HepG2 (cell line): Measurements from ENCODE around the gene P2RX1. TPM values are rescaled to one million over a fixed set of nuclear protein-coding genes. Genes with fewer than 3 reads are reported as not detected.

Source experiments
- ATAC-seq: fragments of 200-7000 bp; cut with Tn5 transposase; 3 replicates; pipeline ENCODE4 v1.9.1; 2020; ENCODE audit warnings: mild to moderate bottlenecking, moderate library complexity
- BruUV-seq: library from RNA; stranded (reverse); fragments of 400-500 nt; replicated peaks from 2 replicates; lab custom pipeline; 2021; lab: Mats Ljungman, UMichigan
- CTCF ChIA-PET: fragments of 300-600 bp; formaldehyde crosslinking; extraction: SDS; loops from one replicate; lab custom pipeline; 2021; ENCODE audit warnings: low total read pairs, inconsistent platforms, low intra/inter-chr PET ratio; lab: Yijun Ruan, JAX
- POLR2A ChIA-PET: fragments of 350-600 bp; sonication (Branson Sonifier 250); formaldehyde crosslinking; loops from one replicate; lab custom pipeline; 2020; ENCODE audit warnings: antibody characterized with exemption, inconsistent platforms; lab: Yijun Ruan, JAX
- DNase-seq: peaks from one replicate; pipeline ENCODE4 v3.0.0-alpha.2; 2015; ENCODE audit warnings: low spot score
- FAIRE-seq: peaks from 3 replicates; lab custom pipeline; 2011; peaks lifted over from hg19 to GRCh38; lab: Jason Lieb, UNC
- H2AFZ ChIP-seq: one replicate; pipeline ENCODE4 v1.6.1; 2011; ENCODE audit warnings: low read length, inconsistent platforms
- H3K27ac ChIP-seq: fragments of 300-600 bp; 3 replicates; pipeline ENCODE4 v1.8.0; 2011; ENCODE audit warnings: mixed run types, mild to moderate bottlenecking, mixed read lengths, low read length, inconsistent platforms; ENCODE audit not compliant: insufficient read depth; ENCODE audit errors: extremely low read length
- H3K27me3 ChIP-seq, 2 experiments: fragments of 200-600 bp in 1 of 2; 2 replicates in 1 of 2; 3 replicates in 1 of 2; pipeline versions ENCODE4 v1.6.0 to v1.8.0; 2011; ENCODE audit warnings: low read length in 2 of 2, mild to moderate bottlenecking in 2 of 2, moderate library complexity in 2 of 2, inconsistent platforms in 1 of 2; ENCODE audit not compliant: insufficient read depth in 2 of 2, control insufficient read depth in 1 of 2
- H3K36me3 ChIP-seq, 2 experiments: fragments of 200-600 bp in 1 of 2; replicated peaks in 1 of 2; 2 replicates in 1 of 2; 3 replicates in 1 of 2; pipeline versions ENCODE4 v1.5.1 to v1.8.0; 2011; ENCODE audit warnings: low read length in 2 of 2, inconsistent platforms in 1 of 2; ENCODE audit not compliant: insufficient read depth in 2 of 2, control insufficient read depth in 1 of 2
- H3K4me1 ChIP-seq: 2 replicates; pipeline ENCODE4 v1.5.1; 2012; ENCODE audit warnings: low read length, inconsistent platforms; ENCODE audit not compliant: insufficient read depth
- H3K4me2 ChIP-seq: 2 replicates; pipeline ENCODE4 v1.6.0; 2011; ENCODE audit warnings: low read depth, low read length, inconsistent platforms
- H3K4me3 ChIP-seq, 3 experiments: fragments of 200-600 bp in 1 of 3; sonication (generic), shearing (Covaris generic) in 1 of 3; replicated peaks in 1 of 3; 2 replicates each; pipeline ENCODE4 v1.5.1; 2011 to 2016; ENCODE audit warnings: low read length in 3 of 3, inconsistent platforms in 2 of 3, low read depth in 2 of 3, mild to moderate bottlenecking in 2 of 3, control low read depth in 1 of 3, mixed read lengths in 1 of 3; ENCODE audit not compliant: insufficient read depth in 1 of 3
- H3K79me2 ChIP-seq: one replicate; pipeline ENCODE4 v1.6.1; 2011; ENCODE audit warnings: low read length, inconsistent platforms; ENCODE audit not compliant: insufficient read depth
- H3K9ac ChIP-seq: 2 replicates; pipeline ENCODE4 v1.6.0; 2011; ENCODE audit warnings: mild to moderate bottlenecking, low read depth, low read length, inconsistent platforms; ENCODE audit not compliant: insufficient read depth
- H3K9me3 ChIP-seq: 2 replicates; pipeline ENCODE4 v1.5.1; 2012; ENCODE audit warnings: mild to moderate bottlenecking, low read length
- H4K20me1 ChIP-seq: 2 replicates; pipeline ENCODE4 v1.6.0; 2011; ENCODE audit warnings: inconsistent platforms, mild to moderate bottlenecking, low read length, moderate library complexity; ENCODE audit not compliant: insufficient read depth
- CREBL2 ChIP-seq: sonication (generic); formaldehyde crosslinking; IDR thresholded peaks from 2 replicates; pipeline ENCODE4 v1.8.1; 2023; ENCODE audit warnings: missing genetic modification reagents, mild to moderate bottlenecking, borderline replicate concordance
- HMGXB3 ChIP-seq: sonication (generic); formaldehyde crosslinking; IDR thresholded peaks from 2 replicates; pipeline ENCODE4 v1.4.0; 2020; ENCODE audit warnings: missing genetic modification reagents, borderline replicate concordance
- KMT2B ChIP-seq: IDR thresholded peaks from 2 replicates; pipeline ENCODE4 v1.6.1; 2016; ENCODE audit warnings: missing genetic modification reagents, missing compliant biosample characterization
- MYPOP ChIP-seq: sonication (generic); formaldehyde crosslinking; IDR thresholded peaks from 2 replicates; pipeline ENCODE4 v1.8.1; 2023; ENCODE audit warnings: mild to moderate bottlenecking, moderate library complexity, missing genetic modification reagents
- ZFP36L1 ChIP-seq: sonication (generic); formaldehyde crosslinking; IDR thresholded peaks from 2 replicates; pipeline ENCODE4 v1.8.0; 2022; ENCODE audit warnings: mild to moderate bottlenecking, missing genetic modification reagents, moderate library complexity
- ZNF501 ChIP-seq: sonication (generic); formaldehyde crosslinking; IDR thresholded peaks from 2 replicates; pipeline ENCODE4 v1.5.1; 2020; ENCODE audit warnings: mild to moderate bottlenecking, moderate library complexity, missing genetic modification reagents
- WGBS: methylation state at CpG from one replicate; pipeline ENCODE4 v1.1.6; 2017; ENCODE audit warnings: low lambda C conversion rate; 5-methylcytosine and 5-hydroxymethylcytosine counted together
- in situ Hi-C: cut with HindIII; loops from 2 replicates; pipeline ENCODE4 v1.10.0; 2017; ENCODE audit warnings: low pct_unique_long_range_greater_than_20kb; ENCODE audit not compliant: extremely low pct_ligation_motif_present
- intact Hi-C: fragments of 100-400 bp; cut with micrococcal nuclease; formaldehyde crosslinking; loops from one replicate; pipeline ENCODE4 v1.10.0; 2022; ENCODE audit not compliant: unreplicated experiment
- polyA plus RNA-seq, 8 experiments: library from polyadenylated mRNA; depleted of rRNA in 3 of 8; stranded (reverse) in 7 of 8; unstranded in 1 of 8; fragments of >200 nt; fragmentation: Illumina TruSeq in 4 of 8; extraction: Trizol in 4 of 8; gene quantifications; 2 replicates each; pipeline versions ENCODE4 v1.2.1 to v1.2.3, GENCODE V29; 2011 to 2016; ENCODE audit warnings: low read depth in 4 of 8, missing spikeins in 1 of 8, mixed read lengths in 1 of 8; ENCODE audit not compliant: insufficient read depth in 1 of 8
- total RNA-seq, 5 experiments: library from RNA; depleted of rRNA; stranded (reverse); fragments of >200 nt; fragmentation: Illumina TruSeq; extraction: Trizol; gene quantifications; 2 replicates each; pipeline ENCODE4 v1.2.3, GENCODE V29; 2016; ENCODE audit warnings: low read depth in 1 of 5
- TF ChIP-seq, protein P1 (sequence below): IDR thresholded peaks from 2 replicates; pipeline ENCODE4 v1.6.1; 2016
- TF ChIP-seq, protein P2 (sequence below): sonication (generic); formaldehyde crosslinking; IDR thresholded peaks from 2 replicates; pipeline ENCODE4 v1.4.0; 2020; ENCODE audit warnings: missing genetic modification reagents; ENCODE audit errors: not compliant biosample characterization

Gene P2RX1
- total and polyA plus RNA-seq, 2 of the 13 experiments (the other 11 are each of a cell fraction or from before 2014, with no cell fraction given): 0.04 to 0.50 TPM

DNA sequence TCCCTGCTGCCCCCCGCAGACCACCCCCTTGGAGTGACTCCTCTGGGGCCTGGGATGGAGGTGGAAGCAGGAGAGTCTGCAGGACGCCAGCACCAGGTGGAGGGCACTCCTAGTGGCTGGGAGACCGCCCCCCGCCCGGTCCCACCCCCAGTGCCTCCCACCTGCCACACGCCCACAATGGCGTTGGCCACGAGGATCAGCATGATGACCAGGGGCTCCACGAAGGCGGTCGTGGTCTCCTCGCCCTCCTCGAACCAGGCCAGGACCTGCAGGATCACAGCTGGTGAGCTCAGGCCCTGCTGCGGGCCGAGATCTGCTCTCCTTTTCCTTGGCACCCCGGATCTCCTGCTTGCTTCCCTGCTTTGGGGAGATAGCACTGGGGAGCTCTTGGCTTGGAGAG lies 35.2 kb upstream of the P2RX1 start:
- in situ Hi-C loops (no loop called here), intact Hi-C loops (no loop called here)
- ATAC-seq: no peak
- no peak for DNase-seq
- POLR2A ChIA-PET: no interaction called here
- TF ChIP-seq MYPOP (CRISPR knock-in tag): no peak
- Histone ChIP-seq H3K9me3 (no peaks in the 10 kb centered on the region), H2AFZ (no peak overlapping the region), H4K20me1 (no peaks in the 10 kb centered on the region), H3K4me2 (no peak overlapping the region), H3K27me3 (peaks cover 1 to 19% of the 10 kb centered on the region in 2 experiments; a peak in 3 of 5 replicates), H3K9ac (no peak overlapping the region), H3K79me2 (no peaks in the 10 kb centered on the region), H3K4me3 (no peak overlapping the region), H3K27ac (no peak overlapping the region), H3K4me1 (no peaks in the 10 kb centered on the region), H3K36me3 (no peaks in the 10 kb centered on the region)
- BruUV-seq: no TSS peak
- CTCF ChIA-PET: no interaction called here
- 3% methylated on average over 8 of the region's 16 CpGs for WGBS
- no peak for FAIRE-seq

DNA sequence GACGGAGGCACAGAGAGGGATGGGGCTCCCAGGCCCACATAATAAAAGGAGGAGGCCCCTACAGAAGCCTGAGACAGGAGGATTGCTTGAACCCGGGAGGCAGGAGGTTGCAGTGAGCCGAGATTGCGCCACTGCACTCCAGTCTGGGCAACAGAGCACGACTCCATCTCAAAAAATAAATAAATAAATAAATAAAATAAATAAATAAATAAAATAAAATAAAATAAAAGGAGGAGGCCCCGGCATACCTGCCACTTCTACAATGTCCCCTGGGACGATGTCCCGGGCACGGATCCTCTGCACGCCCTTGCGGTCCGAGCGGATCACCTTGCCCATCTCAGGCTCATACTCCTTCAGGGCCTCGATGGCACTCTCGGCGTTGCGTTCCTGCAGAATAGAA lies 34.7 kb upstream of the P2RX1 start:
- Histone ChIP-seq H2AFZ (no peak overlapping the region), H3K79me2 (no peaks in the 10 kb centered on the region), H3K4me1 (no peaks in the 10 kb centered on the region), H3K36me3 (no peaks in the 10 kb centered on the region), H3K27me3 (peaks cover 1 to 15% of the 10 kb centered on the region in 2 experiments; a peak in 3 of 5 replicates), H3K4me3 (no peak overlapping the region), H3K9ac (no peak overlapping the region), H4K20me1 (no peaks in the 10 kb centered on the region), H3K4me2 (no peak overlapping the region), H3K27ac (no peak overlapping the region), H3K9me3 (no peaks in the 10 kb centered on the region)
- intact Hi-C loops: no loop called here
- 62% methylated on average over 13 of the region's 17 CpGs for WGBS
- no peak for FAIRE-seq
- in situ Hi-C loops: no loop called here
- DNase-seq: no peak
- BruUV-seq: no TSS peak
- ChIA-PET POLR2A (no interaction called here), CTCF (no interaction called here)
- no peak for ATAC-seq
- no peak for TF ChIP-seq HMGXB3 (CRISPR knock-in tag)
- no peak for TF ChIP-seq CREBL2 (CRISPR knock-in tag)
- no peak for TF ChIP-seq ZNF501 (CRISPR knock-in tag)
- no peak for TF ChIP-seq KMT2B
- TF ChIP-seq ZFP36L1 (CRISPR knock-in tag): no peak
- TF ChIP-seq, protein P1, sequence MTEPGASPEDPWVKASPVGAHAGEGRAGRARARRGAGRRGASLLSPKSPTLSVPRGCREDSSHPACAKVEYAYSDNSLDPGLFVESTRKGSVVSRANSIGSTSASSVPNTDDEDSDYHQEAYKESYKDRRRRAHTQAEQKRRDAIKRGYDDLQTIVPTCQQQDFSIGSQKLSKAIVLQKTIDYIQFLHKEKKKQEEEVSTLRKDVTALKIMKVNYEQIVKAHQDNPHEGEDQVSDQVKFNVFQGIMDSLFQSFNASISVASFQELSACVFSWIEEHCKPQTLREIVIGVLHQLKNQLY: no peak
- TF ChIP-seq, protein P2, sequence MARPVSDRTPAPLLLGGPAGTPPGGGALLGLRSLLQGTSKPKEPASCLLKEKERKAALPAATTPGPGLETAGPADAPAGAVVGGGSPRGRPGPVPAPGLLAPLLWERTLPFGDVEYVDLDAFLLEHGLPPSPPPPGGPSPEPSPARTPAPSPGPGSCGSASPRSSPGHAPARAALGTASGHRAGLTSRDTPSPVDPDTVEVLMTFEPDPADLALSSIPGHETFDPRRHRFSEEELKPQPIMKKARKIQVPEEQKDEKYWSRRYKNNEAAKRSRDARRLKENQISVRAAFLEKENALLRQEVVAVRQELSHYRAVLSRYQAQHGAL (CRISPR knock-in tag): no peak
